ENCODE data around the gene ANKRD39.

The ANKRD39 gene

GRCh38 chr2:96838345-96839292 is 19.2 kb downstream of the ANKRD39 start:
- Mint-ChIP-seq H3K36me3 (ENCODE audit: low read depth) (peaks cover 23% of the 10 kb centered on the region), H3K4me3 (no peak overlapping the region), H3K27ac (no peak overlapping the region), H3K27me3 (ENCODE audit: low read depth, poor library complexity) (no peaks in the 10 kb centered on the region), H3K4me1 (peaks cover 39% of the 10 kb centered on the region), H3K9me3 (no peaks in the 10 kb centered on the region)
- TF ChIP-seq CTCF (IDR thresholded peaks at IDR 0.05): no peak
- DNase-seq: no peak

- Mint-ChIP-seq H3K27ac (no peak overlapping the region), H3K27me3 (ENCODE audit: low read depth, poor library complexity) (no peaks in the 10 kb centered on the region), H3K9me3 (no peaks in the 10 kb centered on the region), H3K36me3 (ENCODE audit: low read depth) (peaks cover 29% of the 10 kb centered on the region), H3K4me3 (no peak overlapping the region), H3K4me1 (peaks cover 39% of the 10 kb centered on the region)
- TF ChIP-seq CTCF (IDR thresholded peaks at IDR 0.05): no peak
- DNase-seq: no peak
These were observed 20.2 kb downstream of the ANKRD39 start for GRCh38 chr2:96837575-96837974.

GRCh38 chr2:96835830-96836229 is 22.0 kb downstream of the ANKRD39 start:
- peak overlapping the region; percentile 39 for H3K27ac Mint-ChIP-seq
- no peak overlapping the region for H3K4me3 Mint-ChIP-seq
- H3K9me3 Mint-ChIP-seq: no peaks in the 10 kb centered on the region
- H3K36me3 Mint-ChIP-seq (ENCODE audit: low read depth): peaks cover 43% of the 10 kb centered on the region
- no peak for DNase-seq
- H3K27me3 Mint-ChIP-seq (ENCODE audit: low read depth, poor library complexity): peaks cover 2% of the 10 kb centered on the region
- TF ChIP-seq CTCF (IDR thresholded peaks at IDR 0.05): no peak
- peaks cover 39% of the 10 kb centered on the region for H3K4me1 Mint-ChIP-seq

- peak; percentile 86 for DNase-seq
- no peak for TF ChIP-seq CTCF (IDR thresholded peaks at IDR 0.05)
- Mint-ChIP-seq H3K4me1 (peaks cover 32% of the 10 kb centered on the region), H3K9me3 (no peaks in the 10 kb centered on the region), H3K27me3 (ENCODE audit: low read depth, poor library complexity) (peaks cover 2% of the 10 kb centered on the region), H3K4me3 (peak overlapping the region; percentile 71), H3K27ac (peak overlapping the region; percentile 99), H3K36me3 (ENCODE audit: low read depth) (peaks cover 68% of the 10 kb centered on the region)
These were observed 24.9 kb downstream of the ANKRD39 start for GRCh38 chr2:96832754-96833507.

GRCh38 chr2:96832408-96832753 is 25.4 kb downstream of the ANKRD39 start:
- TF ChIP-seq CTCF (IDR thresholded peaks at IDR 0.05): no peak
- peaks cover 30% of the 10 kb centered on the region for H3K4me1 Mint-ChIP-seq
- peak overlapping the region; percentile 69 for H3K27ac Mint-ChIP-seq
- no peak overlapping the region for H3K4me3 Mint-ChIP-seq
- peaks cover 68% of the 10 kb centered on the region for H3K36me3 Mint-ChIP-seq (ENCODE audit: low read depth)
- DNase-seq: no peak
- H3K9me3 Mint-ChIP-seq: no peaks in the 10 kb centered on the region
- H3K27me3 Mint-ChIP-seq (ENCODE audit: low read depth, poor library complexity): peaks cover 2% of the 10 kb centered on the region

Measured in nephron progenitor cell (in vitro differentiated cells).